Keratinocyte (primary cell): ENCODE measurements around the gene ZNF804A.

Source experiments
- CTCF ChIP-seq, 3 experiments: IDR thresholded peaks in 1 of 3; conservative IDR thresholded peaks in 1 of 3; optimal IDR thresholded peaks in 1 of 3; 2 replicates in 2 of 3; 3 replicates in 1 of 3; pipeline versions ENCODE3 to v1.5.1; 2011; ENCODE audit warnings: low read length in 3 of 3, mild to moderate bottlenecking in 3 of 3, moderate library complexity in 2 of 3, control low read depth in 1 of 3, inconsistent platforms in 1 of 3; ENCODE audit not compliant: insufficient read depth in 2 of 3; ENCODE audit errors: extremely low read depth in 1 of 3
- EZH2 ChIP-seq: IDR thresholded peaks from one replicate; pipeline ENCODE4 v1.6.1; 2012; ENCODE audit warnings: inconsistent platforms, mild to moderate bottlenecking, low read length, moderate library complexity

GRCh38 chr2:184851576-184851975 is 253.2 kb downstream of the ZNF804A start:
- no peak for TF ChIP-seq EZH2
- TF ChIP-seq CTCF (optimal IDR thresholded peaks at IDR 0.05 in 1 of 3, IDR thresholded peaks at IDR 0.05 in 1 of 3, conservative IDR thresholded peaks at IDR 0.05 in 1 of 3; ENCODE audit: extremely low read depth in 1 of 3, insufficient read depth in 2 of 3, low read length in 3 of 3), result no peak
